ENCODE measurements around the gene TSPAN9. TPM values are rescaled to one million over a fixed set of nuclear protein-coding genes. Genes with fewer than 3 reads are reported as not detected.

Gene TSPAN9
- total RNA-seq, 1 donor from 2014 or later: 7.8 TPM

DNA sequence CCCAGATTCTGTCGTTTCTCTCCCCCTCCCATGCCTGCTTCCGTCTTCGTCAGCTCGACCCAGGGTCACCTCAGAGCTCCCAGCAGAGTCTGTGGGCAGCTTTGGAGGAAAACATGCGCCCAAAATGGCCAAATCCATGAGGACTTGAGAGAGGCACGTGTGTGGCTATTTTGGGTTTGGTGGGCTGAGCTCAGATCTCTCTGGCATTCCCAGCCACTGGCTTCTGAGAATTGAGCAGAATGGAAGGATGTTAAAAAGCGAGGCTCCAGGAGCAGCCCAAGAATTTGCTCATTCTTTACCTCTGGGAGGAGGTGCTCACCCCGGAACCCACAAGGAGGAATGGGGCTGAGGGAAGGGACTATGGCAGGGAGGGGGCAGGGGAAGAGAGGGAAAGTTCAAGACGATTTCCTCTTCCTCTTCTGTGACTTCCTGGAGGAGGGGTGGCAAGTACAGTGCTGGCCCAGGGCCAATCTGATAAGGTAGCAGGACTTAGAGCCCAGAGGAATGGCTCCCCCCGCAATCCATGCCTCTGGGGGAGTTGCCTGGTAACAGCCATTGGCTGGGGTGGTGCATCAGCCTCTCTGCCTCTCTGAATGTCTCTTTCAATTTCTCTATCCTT, 20.1 kb downstream of the TSPAN9 start:
- DNase-seq (ENCODE audit: low spot score): no peak
- peaks cover 8% of the 10 kb centered on the region for H3K4me1 ChIP-seq
- H3K36me3 Mint-ChIP-seq: peaks cover 28% of the 10 kb centered on the region
- H4K20me1 ChIP-seq (ENCODE audit: low read depth): no peaks in the 10 kb centered on the region
- no peak overlapping the region for H3K4me2 ChIP-seq
- H3K27me3 ChIP-seq: no peaks in the 10 kb centered on the region
- H3K27ac ChIP-seq: no peak overlapping the region
- TF ChIP-seq EZH2 (IDR thresholded peaks at IDR 0.05) (no peak), EZH2phosphoT487 (IDR thresholded peaks at IDR 0.05) (no peak)
- TF ChIP-seq, protein P1, sequence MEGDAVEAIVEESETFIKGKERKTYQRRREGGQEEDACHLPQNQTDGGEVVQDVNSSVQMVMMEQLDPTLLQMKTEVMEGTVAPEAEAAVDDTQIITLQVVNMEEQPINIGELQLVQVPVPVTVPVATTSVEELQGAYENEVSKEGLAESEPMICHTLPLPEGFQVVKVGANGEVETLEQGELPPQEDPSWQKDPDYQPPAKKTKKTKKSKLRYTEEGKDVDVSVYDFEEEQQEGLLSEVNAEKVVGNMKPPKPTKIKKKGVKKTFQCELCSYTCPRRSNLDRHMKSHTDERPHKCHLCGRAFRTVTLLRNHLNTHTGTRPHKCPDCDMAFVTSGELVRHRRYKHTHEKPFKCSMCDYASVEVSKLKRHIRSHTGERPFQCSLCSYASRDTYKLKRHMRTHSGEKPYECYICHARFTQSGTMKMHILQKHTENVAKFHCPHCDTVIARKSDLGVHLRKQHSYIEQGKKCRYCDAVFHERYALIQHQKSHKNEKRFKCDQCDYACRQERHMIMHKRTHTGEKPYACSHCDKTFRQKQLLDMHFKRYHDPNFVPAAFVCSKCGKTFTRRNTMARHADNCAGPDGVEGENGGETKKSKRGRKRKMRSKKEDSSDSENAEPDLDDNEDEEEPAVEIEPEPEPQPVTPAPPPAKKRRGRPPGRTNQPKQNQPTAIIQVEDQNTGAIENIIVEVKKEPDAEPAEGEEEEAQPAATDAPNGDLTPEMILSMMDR (IDR thresholded peaks at IDR 0.05): no peak
- H3F3A ChIP-seq (ENCODE audit: low read depth): no peaks in the 10 kb centered on the region
- H3K27me3 Mint-ChIP-seq (ENCODE audit: insufficient read depth, low read depth): peaks cover 11% of the 10 kb centered on the region
- no peak overlapping the region for H2AFZ ChIP-seq (replicated peaks)
- no peak overlapping the region for H3K4me3 Mint-ChIP-seq
- peaks cover 17% of the 10 kb centered on the region for H3K4me1 Mint-ChIP-seq
- no peaks in the 10 kb centered on the region for H3K9me3 ChIP-seq (ENCODE audit: low read depth)
- no peak overlapping the region for H3K9ac ChIP-seq
- peaks cover 37% of the 10 kb centered on the region for H3K9me3 Mint-ChIP-seq
- no peak overlapping the region for H3K4me3 ChIP-seq
- H3K36me3 ChIP-seq: no peaks in the 10 kb centered on the region
- no peaks in the 10 kb centered on the region for H3K79me2 ChIP-seq (ENCODE audit: low read depth)
- H3K27ac Mint-ChIP-seq: no peak overlapping the region

DNA sequence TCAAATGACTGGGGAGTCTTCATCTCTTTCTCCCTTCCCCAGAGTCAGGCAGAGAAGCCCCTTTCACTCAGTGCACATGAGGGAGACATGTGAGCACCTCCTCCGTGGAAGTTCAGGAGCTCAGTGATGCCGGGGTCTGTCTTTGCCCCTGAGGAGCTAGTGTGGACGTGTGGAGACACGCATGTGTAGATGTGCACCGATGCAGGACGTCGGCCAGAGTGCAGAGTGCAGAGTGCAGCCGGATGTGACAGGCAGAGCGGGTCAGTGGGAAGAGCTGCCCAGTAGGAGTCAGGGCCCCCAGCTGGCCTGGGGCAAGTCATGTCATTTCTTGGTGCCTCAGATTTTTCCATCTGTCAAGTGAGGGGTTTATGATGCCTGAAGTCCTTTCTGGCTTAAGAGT, 20.7 kb downstream of the TSPAN9 start:
- no peak overlapping the region for H3K9ac ChIP-seq

DNA sequence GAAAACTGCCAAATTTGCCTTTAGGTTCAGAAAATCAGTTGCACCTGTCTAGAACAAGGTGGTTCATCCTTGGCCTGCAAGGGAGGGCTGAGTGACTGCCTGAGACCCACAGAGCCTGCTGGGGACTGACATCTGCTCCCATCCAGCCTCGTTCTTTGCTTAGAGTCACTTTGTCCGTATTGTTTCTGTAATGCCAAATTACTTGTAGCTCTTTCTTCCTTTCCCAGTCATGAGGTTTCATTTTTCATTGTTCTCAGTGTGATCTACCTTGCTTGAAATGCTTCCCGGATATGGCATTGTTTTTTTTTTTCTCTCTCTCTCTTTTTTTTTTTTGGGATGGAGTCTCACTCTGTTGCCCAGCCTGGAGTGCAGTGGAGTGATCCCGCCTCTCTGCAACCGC, 21.3 kb downstream of the TSPAN9 start:
- no peak overlapping the region for H3K4me3 Mint-ChIP-seq
- peaks cover 14% of the 10 kb centered on the region for H3K4me1 Mint-ChIP-seq
- H3K9me3 Mint-ChIP-seq: peaks cover 35% of the 10 kb centered on the region
- no peaks in the 10 kb centered on the region for H3K36me3 ChIP-seq
- H3K27ac ChIP-seq: no peak overlapping the region
- no peaks in the 10 kb centered on the region for H4K20me1 ChIP-seq (ENCODE audit: low read depth)
- no peaks in the 10 kb centered on the region for H3K27me3 ChIP-seq
- H3K79me2 ChIP-seq (ENCODE audit: low read depth): no peaks in the 10 kb centered on the region
- H3K4me2 ChIP-seq: no peak overlapping the region
- TF ChIP-seq, protein P1 (IDR thresholded peaks at IDR 0.05): no peak
- TF ChIP-seq EZH2 (IDR thresholded peaks at IDR 0.05) (no peak), EZH2phosphoT487 (IDR thresholded peaks at IDR 0.05) (no peak)
- no peak overlapping the region for H3K4me3 ChIP-seq
- peaks cover 26% of the 10 kb centered on the region for H3K36me3 Mint-ChIP-seq
- H3K27me3 Mint-ChIP-seq (ENCODE audit: insufficient read depth, low read depth): peaks cover 11% of the 10 kb centered on the region
- no peaks in the 10 kb centered on the region for H3K9me3 ChIP-seq (ENCODE audit: low read depth)
- no peak for DNase-seq (ENCODE audit: low spot score)
- H2AFZ ChIP-seq (replicated peaks): no peak overlapping the region
- H3K27ac Mint-ChIP-seq: no peak overlapping the region
- H3F3A ChIP-seq (ENCODE audit: low read depth): no peaks in the 10 kb centered on the region
- peaks cover 5% of the 10 kb centered on the region for H3K4me1 ChIP-seq
- H3K9ac ChIP-seq: no peak overlapping the region

More for the DNA sequence above, 20.7 kb downstream of the TSPAN9 start:
- DNase-seq (ENCODE audit: low spot score): no peak
- peaks cover 12% of the 10 kb centered on the region for H3K4me1 Mint-ChIP-seq
- H3K36me3 Mint-ChIP-seq: peaks cover 28% of the 10 kb centered on the region
- no peak overlapping the region for H3K4me3 Mint-ChIP-seq
- Histone ChIP-seq H4K20me1 (ENCODE audit: low read depth) (no peaks in the 10 kb centered on the region), H2AFZ (replicated peaks) (no peak overlapping the region), H3K27me3 (no peaks in the 10 kb centered on the region), H3K27ac (no peak overlapping the region), H3K36me3 (no peaks in the 10 kb centered on the region), H3F3A (ENCODE audit: low read depth) (no peaks in the 10 kb centered on the region), H3K4me1 (peaks cover 5% of the 10 kb centered on the region), H3K79me2 (ENCODE audit: low read depth) (no peaks in the 10 kb centered on the region), H3K4me2 (no peak overlapping the region), H3K4me3 (no peak overlapping the region), H3K9me3 (ENCODE audit: low read depth) (no peaks in the 10 kb centered on the region)
- no peak overlapping the region for H3K27ac Mint-ChIP-seq
- TF ChIP-seq, protein P1 (IDR thresholded peaks at IDR 0.05): no peak
- TF ChIP-seq EZH2phosphoT487 (IDR thresholded peaks at IDR 0.05) (no peak), EZH2 (IDR thresholded peaks at IDR 0.05) (no peak)
- peaks cover 11% of the 10 kb centered on the region for H3K27me3 Mint-ChIP-seq (ENCODE audit: insufficient read depth, low read depth)
- H3K9me3 Mint-ChIP-seq: peaks cover 37% of the 10 kb centered on the region
